ENCODE results near the gene NAV2.

Gene NAV2

DNA sequence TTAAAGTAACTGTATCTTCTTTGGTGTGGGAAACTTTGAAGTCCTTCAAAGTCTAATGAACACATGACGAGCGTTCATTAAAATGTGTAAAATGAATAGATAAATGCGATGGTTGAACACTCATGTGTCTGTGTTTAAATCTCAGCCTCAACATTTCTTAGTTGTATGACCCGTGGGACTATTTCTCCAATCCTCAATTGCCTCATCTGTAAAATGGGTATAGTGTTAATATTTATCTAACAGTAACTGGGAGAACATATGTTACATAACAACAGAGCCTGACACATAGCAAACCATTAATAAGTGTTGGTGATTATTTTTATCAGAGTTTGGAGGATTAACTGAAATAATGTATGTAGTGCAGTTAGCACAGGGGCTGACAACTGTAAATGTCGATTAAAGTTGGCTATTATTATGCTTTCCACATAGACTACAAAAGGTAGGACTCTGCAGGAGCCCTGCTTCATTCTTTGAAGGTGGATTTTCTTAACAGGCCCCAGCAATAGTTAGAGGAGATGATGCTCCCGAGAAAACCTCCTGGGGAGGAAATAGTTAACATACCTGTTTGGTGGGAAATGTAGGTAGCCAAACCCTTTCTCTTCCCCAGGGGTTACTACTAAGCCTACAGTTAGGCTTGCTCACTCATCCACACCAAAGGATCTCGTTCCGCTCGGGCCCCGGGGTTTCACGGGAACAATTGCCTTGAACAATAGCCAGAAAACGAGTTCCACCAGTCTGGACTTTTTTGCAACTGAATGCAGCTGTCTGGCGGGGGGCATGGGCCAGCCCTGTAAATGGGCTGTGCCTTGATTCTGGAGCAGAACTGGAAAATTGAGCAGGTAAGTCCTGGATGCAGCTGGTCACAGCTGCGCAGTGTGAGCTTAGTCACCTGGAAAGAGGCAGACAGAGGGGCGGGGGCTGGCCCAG is 314.3 kb downstream of the NAV2 start:
- H3K4me3 ChIP-seq (ENCODE audit: low read length): no peak overlapping the region
- peak; percentile 97 for DNase-seq (ENCODE audit: low read depth, low spot score)
- H3K9me3 ChIP-seq (ENCODE audit: control insufficient read depth, insufficient read depth, low read length): no peaks in the 10 kb centered on the region
- WGBS (ENCODE audit: insufficient coverage, insufficient read length): no CpG with 5 or more reads among the region's 15 CpGs
- H3K27me3 ChIP-seq (ENCODE audit: control insufficient read depth, insufficient read depth, low read length): no peaks in the 10 kb centered on the region
- H3K36me3 ChIP-seq (ENCODE audit: control insufficient read depth, insufficient read depth, low read length): no peaks in the 10 kb centered on the region
- H3K4me1 ChIP-seq (ENCODE audit: control insufficient read depth, insufficient read depth, low read length): peaks cover 22% of the 10 kb centered on the region; the same call in 1 of the 2 replicates
- H3K27ac ChIP-seq (ENCODE audit: low read length): no peak overlapping the region

- Histone ChIP-seq H3K36me3 (ENCODE audit: control insufficient read depth, insufficient read depth, low read length) (no peaks in the 10 kb centered on the region), H3K4me1 (ENCODE audit: control insufficient read depth, insufficient read depth, low read length) (peaks cover 26% of the 10 kb centered on the region; the same call in 1 of the 2 replicates), H3K27ac (ENCODE audit: low read length) (no peak overlapping the region), H3K9me3 (ENCODE audit: control insufficient read depth, insufficient read depth, low read length) (no peaks in the 10 kb centered on the region), H3K4me3 (ENCODE audit: low read length) (no peak overlapping the region), H3K27me3 (ENCODE audit: control insufficient read depth, insufficient read depth, low read length) (no peaks in the 10 kb centered on the region)
- no peak for DNase-seq (ENCODE audit: low read depth, low spot score)
- WGBS (ENCODE audit: insufficient coverage, insufficient read length): no CpG with 5 or more reads among the region's 4 CpGs
Measured at GRCh38 chr11:20027556-20028013, 314.9 kb downstream of the NAV2 start.

DNA sequence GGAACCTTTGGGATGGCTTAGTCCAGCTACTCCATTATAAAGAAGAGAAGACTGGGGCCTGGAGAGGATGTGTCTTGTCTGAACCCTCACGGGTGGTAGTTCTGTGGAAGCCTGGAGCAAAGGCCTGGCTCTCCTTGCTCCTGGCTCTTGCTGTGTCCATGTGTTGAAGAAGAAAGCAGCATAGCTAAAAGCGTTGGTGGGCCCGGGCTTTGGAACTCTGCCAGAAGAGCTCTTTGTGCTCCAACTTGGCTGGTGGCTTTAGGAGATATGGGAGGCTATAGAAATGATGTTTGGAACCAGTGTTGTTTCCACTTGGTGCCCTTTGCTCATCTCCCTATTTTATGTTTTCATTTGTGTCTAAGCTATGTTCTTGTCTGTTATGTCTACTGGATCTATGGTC is 316.6 kb downstream of the NAV2 start:
- H3K4me3 ChIP-seq (ENCODE audit: low read length): no peak overlapping the region
- no peaks in the 10 kb centered on the region for H3K36me3 ChIP-seq (ENCODE audit: control insufficient read depth, insufficient read depth, low read length)
- no peaks in the 10 kb centered on the region for H3K9me3 ChIP-seq (ENCODE audit: control insufficient read depth, insufficient read depth, low read length)
- no peak overlapping the region for H3K27ac ChIP-seq (ENCODE audit: low read length)
- no peaks in the 10 kb centered on the region for H3K27me3 ChIP-seq (ENCODE audit: control insufficient read depth, insufficient read depth, low read length)
- no CpG with 5 or more reads among the region's 3 CpGs for WGBS (ENCODE audit: insufficient coverage, insufficient read length)
- H3K4me1 ChIP-seq (ENCODE audit: control insufficient read depth, insufficient read depth, low read length): peaks cover 19% of the 10 kb centered on the region; the same call in 1 of the 2 replicates
- no peak for DNase-seq (ENCODE audit: low read depth, low spot score)

GRCh38 chr11:20030472-20030871 is 317.8 kb downstream of the NAV2 start:
- H3K4me1 ChIP-seq (ENCODE audit: control insufficient read depth, insufficient read depth, low read length): peaks cover 15% of the 10 kb centered on the region; the same call in 1 of the 2 replicates
- 100% methylated on average over 1 of the region's 1 CpG for whole genome bisulfite sequencing (ENCODE audit: insufficient coverage, insufficient read length)

GRCh38 chr11:20031155-20032001 is 318.7 kb downstream of the NAV2 start:
- H3K9me3 ChIP-seq (ENCODE audit: control insufficient read depth, insufficient read depth, low read length): no peaks in the 10 kb centered on the region
- H3K27me3 ChIP-seq (ENCODE audit: control insufficient read depth, insufficient read depth, low read length): no peaks in the 10 kb centered on the region
- H3K27ac ChIP-seq (ENCODE audit: low read length): no peak overlapping the region
- no peak overlapping the region for H3K4me3 ChIP-seq (ENCODE audit: low read length)
- no peak for DNase-seq (ENCODE audit: low read depth, low spot score)
- peaks cover 12% of the 10 kb centered on the region; the same call in 1 of the 2 replicates for H3K4me1 ChIP-seq (ENCODE audit: control insufficient read depth, insufficient read depth, low read length)
- no peaks in the 10 kb centered on the region for H3K36me3 ChIP-seq (ENCODE audit: control insufficient read depth, insufficient read depth, low read length)
- WGBS (ENCODE audit: insufficient coverage, insufficient read length): no CpG with 5 or more reads among the region's 7 CpGs

More at GRCh38 chr11:20030472-20030871, 317.8 kb downstream of the NAV2 start:
- no peaks in the 10 kb centered on the region for H3K9me3 ChIP-seq (ENCODE audit: control insufficient read depth, insufficient read depth, low read length)
- DNase-seq (ENCODE audit: low read depth, low spot score): no peak
- H3K27ac ChIP-seq (ENCODE audit: low read length): no peak overlapping the region
- no peaks in the 10 kb centered on the region for H3K27me3 ChIP-seq (ENCODE audit: control insufficient read depth, insufficient read depth, low read length)
- H3K4me3 ChIP-seq (ENCODE audit: low read length): no peak overlapping the region
- no peaks in the 10 kb centered on the region for H3K36me3 ChIP-seq (ENCODE audit: control insufficient read depth, insufficient read depth, low read length)

DNA sequence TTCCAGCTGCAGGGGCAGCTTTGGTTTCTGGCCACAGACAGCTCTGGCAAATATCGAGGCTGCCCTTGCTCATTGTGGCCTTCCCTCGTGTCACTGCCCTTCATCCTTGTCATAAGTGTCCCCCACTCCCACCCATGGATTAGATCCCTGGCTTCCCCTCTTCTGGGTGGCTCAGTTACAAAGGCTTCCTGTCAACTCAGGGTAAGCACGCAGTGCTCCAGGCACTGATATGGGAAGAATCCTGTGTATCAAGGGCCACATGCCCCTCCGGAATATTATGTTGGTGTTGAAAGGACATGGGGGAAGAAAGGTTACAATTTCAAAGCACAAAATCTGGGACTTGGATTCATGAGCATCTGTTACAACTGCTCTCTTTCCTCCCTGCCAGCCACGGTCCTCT is 319.5 kb downstream of the NAV2 start:
- peaks cover 16% of the 10 kb centered on the region for H3K4me1 ChIP-seq (ENCODE audit: control insufficient read depth, insufficient read depth, low read length)
- no peaks in the 10 kb centered on the region for H3K9me3 ChIP-seq (ENCODE audit: control insufficient read depth, insufficient read depth, low read length)
- no peaks in the 10 kb centered on the region for H3K36me3 ChIP-seq (ENCODE audit: control insufficient read depth, insufficient read depth, low read length)
- no peak for DNase-seq (ENCODE audit: low read depth, low spot score)
- no peak overlapping the region for H3K4me3 ChIP-seq (ENCODE audit: low read length)
- WGBS (ENCODE audit: insufficient coverage, insufficient read length): no CpG with 5 or more reads among the region's 5 CpGs
- no peak overlapping the region for H3K27ac ChIP-seq (ENCODE audit: low read length)
- H3K27me3 ChIP-seq (ENCODE audit: control insufficient read depth, insufficient read depth, low read length): no peaks in the 10 kb centered on the region

DNA sequence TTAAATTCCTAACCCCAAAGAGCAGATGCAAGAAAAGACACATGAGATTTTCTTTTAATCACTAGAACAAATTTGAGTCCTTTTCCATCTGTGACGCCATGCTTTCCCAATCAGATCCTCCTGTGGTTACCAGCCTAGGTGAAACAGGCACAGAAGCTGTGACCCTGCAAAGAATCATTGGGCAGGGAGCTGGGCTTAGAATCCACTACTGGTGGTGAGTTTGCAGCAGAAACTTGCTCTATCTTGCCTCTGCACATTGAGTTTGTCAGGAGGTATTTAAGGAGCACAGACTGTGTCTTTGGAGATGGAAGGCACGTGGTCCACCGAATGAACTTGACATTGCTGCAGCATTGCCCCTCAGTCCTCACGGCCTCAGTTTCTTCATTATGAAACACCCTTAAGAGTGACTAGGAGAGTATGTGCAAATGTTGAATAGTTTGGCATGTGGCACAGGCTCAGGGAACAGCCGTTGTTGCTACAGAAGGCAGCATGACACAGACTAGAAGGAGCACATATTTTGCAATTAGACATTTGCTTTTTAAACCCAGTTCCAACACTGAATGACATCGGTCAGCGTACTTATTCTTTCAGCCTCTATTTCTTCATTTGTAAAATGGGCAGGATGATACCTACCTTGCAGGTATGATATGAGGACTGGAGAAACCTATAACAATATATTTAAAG is 320.1 kb downstream of the NAV2 start:
- Histone ChIP-seq H3K4me3 (ENCODE audit: low read length) (no peak overlapping the region), H3K27me3 (ENCODE audit: control insufficient read depth, insufficient read depth, low read length) (no peaks in the 10 kb centered on the region), H3K4me1 (ENCODE audit: control insufficient read depth, insufficient read depth, low read length) (peaks cover 16% of the 10 kb centered on the region), H3K36me3 (ENCODE audit: control insufficient read depth, insufficient read depth, low read length) (no peaks in the 10 kb centered on the region), H3K27ac (ENCODE audit: low read length) (no peak overlapping the region), H3K9me3 (ENCODE audit: control insufficient read depth, insufficient read depth, low read length) (no peaks in the 10 kb centered on the region)
- no peak for DNase-seq (ENCODE audit: low read depth, low spot score)
- whole genome bisulfite sequencing (ENCODE audit: insufficient coverage, insufficient read length): no CpG with 5 or more reads among the region's 7 CpGs

- H3K9me3 ChIP-seq (ENCODE audit: control insufficient read depth, insufficient read depth, low read length): no peaks in the 10 kb centered on the region
- no peak overlapping the region for H3K4me3 ChIP-seq (ENCODE audit: low read length)
- no peaks in the 10 kb centered on the region for H3K27me3 ChIP-seq (ENCODE audit: control insufficient read depth, insufficient read depth, low read length)
- H3K27ac ChIP-seq (ENCODE audit: low read length): no peak overlapping the region
- no peaks in the 10 kb centered on the region for H3K36me3 ChIP-seq (ENCODE audit: control insufficient read depth, insufficient read depth, low read length)
- WGBS (ENCODE audit: insufficient coverage, insufficient read length): no CpG with 5 or more reads among the region's 5 CpGs
- no peak for DNase-seq (ENCODE audit: low read depth, low spot score)
- H3K4me1 ChIP-seq (ENCODE audit: control insufficient read depth, insufficient read depth, low read length): peaks cover 16% of the 10 kb centered on the region
Measured at GRCh38 chr11:20033806-20034205, 321.2 kb downstream of the NAV2 start.

DNA sequence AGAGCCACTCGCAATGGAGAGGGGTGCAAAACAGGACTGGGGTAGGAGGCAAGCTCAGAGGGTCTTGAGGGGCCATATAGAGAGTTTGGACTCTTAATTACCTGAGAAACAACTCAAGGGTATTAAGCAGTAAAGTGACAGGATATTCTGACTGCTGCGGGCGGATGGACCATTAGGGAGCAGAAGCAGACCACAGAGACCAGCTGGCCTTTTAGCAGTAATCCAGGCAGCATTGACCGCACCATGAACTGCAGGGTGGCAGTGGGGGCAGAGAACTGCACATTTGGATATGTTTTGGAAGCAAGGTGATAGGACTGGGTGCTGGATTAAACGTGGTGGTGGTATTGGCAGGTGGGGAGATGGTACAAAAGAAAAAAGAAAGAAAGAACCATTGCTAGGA is 322.3 kb downstream of the NAV2 start:
- Histone ChIP-seq H3K27me3 (ENCODE audit: control insufficient read depth, insufficient read depth, low read length) (no peaks in the 10 kb centered on the region), H3K27ac (ENCODE audit: low read length) (no peak overlapping the region), H3K4me1 (ENCODE audit: control insufficient read depth, insufficient read depth, low read length) (peaks cover 15% of the 10 kb centered on the region), H3K36me3 (ENCODE audit: control insufficient read depth, insufficient read depth, low read length) (no peaks in the 10 kb centered on the region), H3K9me3 (ENCODE audit: control insufficient read depth, insufficient read depth, low read length) (no peaks in the 10 kb centered on the region), H3K4me3 (ENCODE audit: low read length) (no peak overlapping the region)
- DNase-seq (ENCODE audit: low read depth, low spot score): no peak
- WGBS (ENCODE audit: insufficient coverage, insufficient read length): no CpG with 5 or more reads among the region's 5 CpGs

GRCh38 chr11:20035375-20035700 is 322.7 kb downstream of the NAV2 start:
- H3K27ac ChIP-seq (ENCODE audit: low read length): no peak overlapping the region
- no peaks in the 10 kb centered on the region for H3K36me3 ChIP-seq (ENCODE audit: control insufficient read depth, insufficient read depth, low read length)
- no peak overlapping the region for H3K4me3 ChIP-seq (ENCODE audit: low read length)
- H3K9me3 ChIP-seq (ENCODE audit: control insufficient read depth, insufficient read depth, low read length): no peaks in the 10 kb centered on the region
- no peaks in the 10 kb centered on the region for H3K27me3 ChIP-seq (ENCODE audit: control insufficient read depth, insufficient read depth, low read length)
- H3K4me1 ChIP-seq (ENCODE audit: control insufficient read depth, insufficient read depth, low read length): peaks cover 15% of the 10 kb centered on the region
- WGBS (ENCODE audit: insufficient coverage, insufficient read length): no CpG with 5 or more reads among the region's 7 CpGs
- DNase-seq (ENCODE audit: low read depth, low spot score): no peak
